ENCODE results near the gene SETD3. TPM values are rescaled to one million over a fixed set of nuclear protein-coding genes. Genes with fewer than 3 reads are reported as not detected.

The SETD3 gene
- total and polyA plus RNA-seq, 2 experiments from 2014 or later, result 40.7 to 68.0 TPM

- H3K36me3 ChIP-seq (ENCODE audit: insufficient read depth), result no peaks in the 10 kb centered on the region
- peaks cover 48% of the 10 kb centered on the region for H4K20me1 ChIP-seq (replicated peaks; ENCODE audit: insufficient read depth)
- Mint-ChIP-seq H3K4me3 (no peak overlapping the region), H3K36me3 (ENCODE audit: low read depth) (no peaks in the 10 kb centered on the region), H3K27me3 (ENCODE audit: insufficient read depth, low read depth, poor library complexity) (no peaks in the 10 kb centered on the region), H3K9me3 (no peaks in the 10 kb centered on the region), H3K27ac (no peak overlapping the region), H3K4me1 (peaks cover 48% of the 10 kb centered on the region)
- no peak overlapping the region for H2AFZ ChIP-seq
- ATAC-seq, result no peak
- H3K27me3 ChIP-seq (ENCODE audit: insufficient read depth), result no peaks in the 10 kb centered on the region
- no peak for TF ChIP-seq JUNB (IDR thresholded peaks at IDR 0.05; ENCODE audit: unreplicated experiment)
- TF ChIP-seq STAT1 (IDR thresholded peaks at IDR 0.05; ENCODE audit: unreplicated experiment), result no peak
- TF ChIP-seq, protein P1, sequence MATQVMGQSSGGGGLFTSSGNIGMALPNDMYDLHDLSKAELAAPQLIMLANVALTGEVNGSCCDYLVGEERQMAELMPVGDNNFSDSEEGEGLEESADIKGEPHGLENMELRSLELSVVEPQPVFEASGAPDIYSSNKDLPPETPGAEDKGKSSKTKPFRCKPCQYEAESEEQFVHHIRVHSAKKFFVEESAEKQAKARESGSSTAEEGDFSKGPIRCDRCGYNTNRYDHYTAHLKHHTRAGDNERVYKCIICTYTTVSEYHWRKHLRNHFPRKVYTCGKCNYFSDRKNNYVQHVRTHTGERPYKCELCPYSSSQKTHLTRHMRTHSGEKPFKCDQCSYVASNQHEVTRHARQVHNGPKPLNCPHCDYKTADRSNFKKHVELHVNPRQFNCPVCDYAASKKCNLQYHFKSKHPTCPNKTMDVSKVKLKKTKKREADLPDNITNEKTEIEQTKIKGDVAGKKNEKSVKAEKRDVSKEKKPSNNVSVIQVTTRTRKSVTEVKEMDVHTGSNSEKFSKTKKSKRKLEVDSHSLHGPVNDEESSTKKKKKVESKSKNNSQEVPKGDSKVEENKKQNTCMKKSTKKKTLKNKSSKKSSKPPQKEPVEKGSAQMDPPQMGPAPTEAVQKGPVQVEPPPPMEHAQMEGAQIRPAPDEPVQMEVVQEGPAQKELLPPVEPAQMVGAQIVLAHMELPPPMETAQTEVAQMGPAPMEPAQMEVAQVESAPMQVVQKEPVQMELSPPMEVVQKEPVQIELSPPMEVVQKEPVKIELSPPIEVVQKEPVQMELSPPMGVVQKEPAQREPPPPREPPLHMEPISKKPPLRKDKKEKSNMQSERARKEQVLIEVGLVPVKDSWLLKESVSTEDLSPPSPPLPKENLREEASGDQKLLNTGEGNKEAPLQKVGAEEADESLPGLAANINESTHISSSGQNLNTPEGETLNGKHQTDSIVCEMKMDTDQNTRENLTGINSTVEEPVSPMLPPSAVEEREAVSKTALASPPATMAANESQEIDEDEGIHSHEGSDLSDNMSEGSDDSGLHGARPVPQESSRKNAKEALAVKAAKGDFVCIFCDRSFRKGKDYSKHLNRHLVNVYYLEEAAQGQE (IDR thresholded peaks at IDR 0.05; ENCODE audit: unreplicated experiment), result no peak
- TF ChIP-seq ZNF331 (CRISPR knock-in tag; IDR thresholded peaks at IDR 0.05; ENCODE audit: low read depth), result no peak
- no peak for TF ChIP-seq POLR2AphosphoS5 (IDR thresholded peaks at IDR 0.05; ENCODE audit: low read depth)
- no peak for TF ChIP-seq ZNF462 (CRISPR knock-in tag; IDR thresholded peaks at IDR 0.05)
- TF ChIP-seq EZH2 (IDR thresholded peaks at IDR 0.05; ENCODE audit: low read depth, unreplicated experiment), result no peak
- TF ChIP-seq NANOG (IDR thresholded peaks at IDR 0.05; ENCODE audit: borderline replicate concordance), result no peak
- H3K79me2 ChIP-seq (replicated peaks; ENCODE audit: insufficient read depth), result peaks cover 100% of the 10 kb centered on the region
- H3K4me2 ChIP-seq, result no peak overlapping the region
- no peaks in the 10 kb centered on the region for H3F3A ChIP-seq (replicated peaks; ENCODE audit: low read depth)
- no peak for DNase-seq (ENCODE audit: low spot score)
- peaks cover 28% of the 10 kb centered on the region for H3K4me1 ChIP-seq (ENCODE audit: insufficient read depth)
- no peaks in the 10 kb centered on the region for H3K9me2 ChIP-seq (ENCODE audit: insufficient read depth)
- H3K4me3 ChIP-seq, result no peak overlapping the region
- 0 out of 2 replicates have a peak overlapping the region, but pooled peaks have one; percentile 16 for H3K27ac ChIP-seq (ENCODE audit: low read depth)
These were observed 7.7 kb downstream of the SETD3 start for GRCh38 chr14:99472937-99473336.
